ENCODE results near the gene TP63.

- TF ChIP-seq, protein P1, sequence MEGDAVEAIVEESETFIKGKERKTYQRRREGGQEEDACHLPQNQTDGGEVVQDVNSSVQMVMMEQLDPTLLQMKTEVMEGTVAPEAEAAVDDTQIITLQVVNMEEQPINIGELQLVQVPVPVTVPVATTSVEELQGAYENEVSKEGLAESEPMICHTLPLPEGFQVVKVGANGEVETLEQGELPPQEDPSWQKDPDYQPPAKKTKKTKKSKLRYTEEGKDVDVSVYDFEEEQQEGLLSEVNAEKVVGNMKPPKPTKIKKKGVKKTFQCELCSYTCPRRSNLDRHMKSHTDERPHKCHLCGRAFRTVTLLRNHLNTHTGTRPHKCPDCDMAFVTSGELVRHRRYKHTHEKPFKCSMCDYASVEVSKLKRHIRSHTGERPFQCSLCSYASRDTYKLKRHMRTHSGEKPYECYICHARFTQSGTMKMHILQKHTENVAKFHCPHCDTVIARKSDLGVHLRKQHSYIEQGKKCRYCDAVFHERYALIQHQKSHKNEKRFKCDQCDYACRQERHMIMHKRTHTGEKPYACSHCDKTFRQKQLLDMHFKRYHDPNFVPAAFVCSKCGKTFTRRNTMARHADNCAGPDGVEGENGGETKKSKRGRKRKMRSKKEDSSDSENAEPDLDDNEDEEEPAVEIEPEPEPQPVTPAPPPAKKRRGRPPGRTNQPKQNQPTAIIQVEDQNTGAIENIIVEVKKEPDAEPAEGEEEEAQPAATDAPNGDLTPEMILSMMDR (IDR thresholded peaks at IDR 0.05; ENCODE audit: insufficient read depth, low read length), result no peak
- TF ChIP-seq POLR2AphosphoS5 (IDR thresholded peaks at IDR 0.05; ENCODE audit: low read depth), result no peak
- TF ChIP-seq GABPA (IDR thresholded peaks at IDR 0.05; ENCODE audit: low read depth), result no peak
These were observed 199.2 kb downstream of the TP63 start for GRCh38 chr3:189830401-189830800.
